ENCODE measurements around the gene TNFRSF21. TPM values are rescaled to one million over a fixed set of nuclear protein-coding genes. Genes with fewer than 3 reads are reported as not detected.

The TNFRSF21 gene
- total RNA-seq, 2 donors from 2014 or later = 24.6 to 26.0 TPM

DNA sequence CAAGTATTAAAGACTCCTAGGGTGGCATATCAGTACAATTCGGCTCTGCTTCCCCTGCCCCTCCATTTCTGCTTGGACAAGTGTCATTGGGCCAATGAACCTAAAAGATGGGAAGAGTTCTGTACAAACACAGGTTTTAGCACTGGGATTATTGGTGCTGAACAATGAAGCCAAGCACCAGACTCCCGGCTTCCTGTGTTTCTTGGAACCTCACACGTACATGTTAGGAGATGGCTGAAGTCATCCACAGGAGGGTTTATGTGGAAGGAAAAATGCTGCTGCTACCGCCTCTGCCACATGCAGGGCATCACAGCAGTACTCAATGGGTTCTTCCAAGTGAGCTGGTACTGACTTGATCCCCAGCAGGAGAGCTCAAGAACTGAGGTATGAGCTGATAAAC, 49.7 kb downstream of the TNFRSF21 start:
- WGBS, 2 donors = 66 to 92% methylated on average over 4 of the region's 4 CpGs
- intact Hi-C loops (cut with DNase I) = no loop called here
- Histone ChIP-seq H3K4me3 (no peak overlapping the region), H3K36me3 (replicated peaks in 1 of 2; ENCODE audit: insufficient read depth in 1 of 2, low read depth in 2 of 2) (no peaks in the 10 kb centered on the region), H3K27ac (no peak overlapping the region), H3K27me3 (no peaks in the 10 kb centered on the region), H3K4me1 (no peaks in the 10 kb centered on the region), H3K9me3 (no peaks in the 10 kb centered on the region)
- ATAC-seq = no peak
- no peak for DNase-seq
- TF ChIP-seq CTCF (IDR thresholded peaks at IDR 0.05) (no peak), POLR2A (IDR thresholded peaks at IDR 0.05) (no peak)

DNA sequence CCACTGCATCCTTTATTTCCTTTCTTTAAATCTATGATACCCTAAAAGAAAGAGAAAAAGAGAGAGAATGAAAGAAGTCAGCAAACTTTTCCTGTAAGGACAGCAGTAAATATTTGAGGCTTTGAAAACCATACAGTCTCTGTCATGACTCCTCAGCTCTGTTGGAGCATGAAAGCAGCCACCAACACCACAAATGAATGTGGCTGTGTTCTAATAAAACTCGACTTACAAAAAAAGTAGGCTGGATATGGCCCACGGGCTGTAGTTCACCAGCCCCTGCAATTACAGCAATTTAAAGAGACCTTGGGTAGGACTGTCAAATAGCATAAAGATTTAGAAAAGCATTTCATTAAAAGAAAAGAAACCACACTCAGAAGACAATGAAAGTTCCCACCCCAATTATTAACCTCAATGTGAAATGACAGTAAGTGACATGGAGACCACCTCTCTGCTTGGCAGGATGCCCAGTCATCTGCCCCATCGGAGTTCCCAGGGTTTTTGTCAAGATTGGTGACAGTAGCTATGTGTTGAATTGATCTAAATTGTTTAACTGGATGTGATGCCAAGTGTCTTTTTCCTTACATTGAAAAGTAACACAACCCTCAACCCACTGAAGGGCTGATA, 50.9 kb downstream of the TNFRSF21 start:
- H3K4me3 ChIP-seq = no peak overlapping the region
- no peak for ATAC-seq
- H3K9me3 ChIP-seq = no peaks in the 10 kb centered on the region
- 48 to 55% methylated on average over 3 of the region's 3 CpGs for WGBS, 2 donors
- no peak for TF ChIP-seq POLR2A (IDR thresholded peaks at IDR 0.05)
- no peak for TF ChIP-seq CTCF (IDR thresholded peaks at IDR 0.05)
- no peaks in the 10 kb centered on the region for H3K4me1 ChIP-seq
- no peak overlapping the region for H3K27ac ChIP-seq
- intact Hi-C loops (cut with DNase I) = no loop called here
- no peaks in the 10 kb centered on the region for H3K27me3 ChIP-seq
- H3K36me3 ChIP-seq (replicated peaks in 1 of 2; ENCODE audit: insufficient read depth in 1 of 2, low read depth in 2 of 2) = no peaks in the 10 kb centered on the region
- no peak for DNase-seq

DNA sequence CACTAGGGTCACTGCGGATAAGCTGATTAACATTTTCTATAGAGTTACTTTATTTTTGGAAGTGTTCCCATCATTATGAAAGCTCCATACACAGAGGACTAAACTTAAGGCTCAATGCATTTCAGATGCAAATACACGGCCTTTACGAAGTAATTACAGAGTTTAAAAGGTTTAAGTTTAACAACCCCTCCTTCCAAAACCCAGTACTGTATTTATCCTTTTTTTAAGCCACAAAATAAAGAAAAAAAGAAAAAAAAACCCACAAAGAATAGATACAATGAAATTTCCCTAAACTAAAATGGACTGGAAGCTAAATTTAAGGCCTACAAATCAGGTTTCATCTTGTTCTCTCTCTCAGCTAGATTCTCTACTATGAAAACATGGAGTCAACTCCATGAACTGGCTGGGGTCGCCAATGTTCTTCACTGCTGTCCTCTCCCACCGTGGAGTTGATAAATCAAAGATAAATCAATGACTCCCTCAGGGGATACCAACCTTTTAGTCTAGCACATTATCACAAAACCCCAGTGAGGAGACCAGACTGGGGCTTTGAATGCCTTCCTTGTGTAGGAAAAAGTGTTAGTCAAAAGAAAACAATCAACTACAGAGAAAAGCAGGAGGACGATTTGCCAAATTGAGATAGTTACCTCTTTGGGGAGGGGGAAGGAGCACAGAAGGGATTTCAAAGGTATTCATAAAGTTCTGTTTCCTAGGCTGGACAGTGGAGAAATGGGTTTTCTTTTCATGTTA, 52.5 kb downstream of the TNFRSF21 start:
- WGBS, 2 donors = 76 to 82% methylated on average over 6 of the region's 6 CpGs
- intact Hi-C loops (cut with DNase I) = no loop called here
- Histone ChIP-seq H3K4me3 (no peak overlapping the region), H3K27me3 (no peaks in the 10 kb centered on the region), H3K4me1 (no peaks in the 10 kb centered on the region), H3K36me3 (replicated peaks in 1 of 2; ENCODE audit: insufficient read depth in 1 of 2, low read depth in 2 of 2) (no peaks in the 10 kb centered on the region), H3K9me3 (no peaks in the 10 kb centered on the region), H3K27ac (no peak overlapping the region)
- DNase-seq (no peak), ATAC-seq (no peak)
- TF ChIP-seq CTCF (IDR thresholded peaks at IDR 0.05) (no peak), POLR2A (IDR thresholded peaks at IDR 0.05) (no peak)

GRCh38 chr6:47256361-47256760, 53.3 kb downstream of the TNFRSF21 start:
- TF ChIP-seq CTCF (IDR thresholded peaks at IDR 0.05) = no peak
- H3K4me3 ChIP-seq = no peak overlapping the region
- H3K9me3 ChIP-seq = no peaks in the 10 kb centered on the region
- no peaks in the 10 kb centered on the region for H3K4me1 ChIP-seq
- no peaks in the 10 kb centered on the region for H3K36me3 ChIP-seq (replicated peaks in 1 of 2; ENCODE audit: insufficient read depth in 1 of 2, low read depth in 2 of 2)
- no peaks in the 10 kb centered on the region for H3K27me3 ChIP-seq
- intact Hi-C loops (cut with DNase I) = no loop called here
- no peak for DNase-seq
- 92 to 100% methylated on average over 1 of the region's 1 CpG for WGBS, 2 donors
- no peak for ATAC-seq
- no peak overlapping the region for H3K27ac ChIP-seq

DNA sequence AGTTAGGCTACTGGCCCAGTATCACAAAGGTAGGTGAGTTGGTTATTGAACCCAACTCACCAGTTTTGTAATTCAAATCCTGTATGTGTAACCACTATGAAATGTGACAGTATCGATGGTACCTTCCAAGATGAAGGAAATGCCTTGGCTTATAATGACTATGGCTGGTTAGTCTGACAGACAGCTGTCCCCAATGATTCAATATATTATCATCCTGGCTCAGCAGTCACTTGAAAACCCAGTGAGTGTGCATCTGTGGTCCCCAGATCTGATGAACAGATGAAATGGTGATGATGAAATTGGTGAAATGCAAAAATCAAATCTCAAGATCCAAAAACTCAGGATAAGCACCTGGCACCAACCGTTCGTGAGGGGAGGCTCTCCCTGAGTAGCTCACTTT, 54.8 kb downstream of the TNFRSF21 start:
- no peaks in the 10 kb centered on the region for H3K36me3 ChIP-seq (replicated peaks in 1 of 2; ENCODE audit: insufficient read depth in 1 of 2, low read depth in 2 of 2)
- ATAC-seq = no peak
- peaks cover 6% of the 10 kb centered on the region for H3K4me1 ChIP-seq
- WGBS, 2 donors = 87 to 90% methylated on average over 3 of the region's 3 CpGs
- no peak for DNase-seq
- H3K27ac ChIP-seq = no peak overlapping the region
- TF ChIP-seq POLR2A (IDR thresholded peaks at IDR 0.05) = no peak
- no peaks in the 10 kb centered on the region for H3K9me3 ChIP-seq
- no peaks in the 10 kb centered on the region for H3K27me3 ChIP-seq
- intact Hi-C loops (cut with DNase I) = no loop called here
- no peak overlapping the region for H3K4me3 ChIP-seq

Data from body of pancreas (tissue), 4 donors.